Activated CD8-positive, alpha-beta memory T cell treated with anti-CD3 and anti-CD28 coated beads, Interleukin-2, amount 10 ng/mL, durations not matched to agents 7 days and 5 days (primary cell): Measurements from ENCODE around the gene ZNF622. TPM values are rescaled to one million over a fixed set of nuclear protein-coding genes. Genes with fewer than 3 reads are reported as not detected.
"Not testable (repeated sequence)": the region's sequence is repeated elsewhere in the genome, so short reads cannot be mapped to it uniquely, and the experiment has no call there.

ENCODE experiments used
- ATAC-seq: fragments of 150-1000 bp; cut with Tn5 transposase; one replicate; pipeline ENCODE4 v1.10.0; 2021; ENCODE audit warnings: moderate library complexity
- CTCF ChIA-PET: fragments of 350-600 bp; sonication (Branson Sonifier 250); formaldehyde crosslinking; loops from one replicate; lab custom pipeline; 2021; ENCODE audit warnings: antibody characterized with exemption; lab: Charles Lee
- DNase-seq: peaks from one replicate; pipeline ENCODE4 v3.0.0-alpha.2; 2020
- H3K27ac Mint-ChIP-seq: one replicate; pipeline ENCODE4 v1.8.0; 2021; ENCODE audit warnings: mild to moderate bottlenecking, mixed read lengths
- H3K27me3 Mint-ChIP-seq: one replicate; pipeline ENCODE4 v1.8.0; 2021; ENCODE audit warnings: mixed read lengths
- H3K36me3 Mint-ChIP-seq: one replicate; pipeline ENCODE4 v1.8.0; 2021; ENCODE audit warnings: mild to moderate bottlenecking, mixed read lengths
- H3K4me1 Mint-ChIP-seq: one replicate; pipeline ENCODE4 v1.8.0; 2021; ENCODE audit warnings: mixed read lengths
- H3K4me3 Mint-ChIP-seq: one replicate; pipeline ENCODE4 v1.8.0; 2021; ENCODE audit warnings: mild to moderate bottlenecking, moderate library complexity, mixed read lengths
- H3K9me3 Mint-ChIP-seq: one replicate; pipeline ENCODE4 v1.8.0; 2022; ENCODE audit warnings: low read depth, mixed read lengths
- total RNA-seq, 2 experiments: library from RNA; stranded (reverse); gene quantifications; one replicate each; pipeline ENCODE4 v1.2.3, GENCODE V29; 2021

ZNF622 gene
- total RNA-seq, 2 experiments from 2014 or later: 33.4 to 45.3 TPM

DNA sequence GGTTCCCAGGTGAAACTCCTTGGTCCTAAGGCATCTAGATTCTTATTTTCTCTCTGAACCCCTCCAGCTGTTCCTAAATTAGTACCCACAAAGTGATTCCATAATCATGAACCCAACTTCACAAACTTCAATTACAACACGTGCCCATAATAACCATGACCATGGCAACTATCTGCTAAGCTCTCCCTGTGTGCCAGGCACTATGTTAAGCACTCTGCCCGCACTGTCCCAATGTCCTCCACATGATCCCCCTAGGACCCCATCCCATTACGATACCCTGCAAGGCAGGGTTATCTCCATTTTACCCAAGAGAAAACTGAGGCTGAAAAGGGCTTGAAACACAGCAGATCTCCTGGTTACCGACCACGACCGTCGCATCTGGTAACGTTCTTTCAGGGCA is 25.3 kb upstream of the ZNF622 start:
- peaks cover 6% of the 10 kb centered on the region for H3K9me3 Mint-ChIP-seq
- H3K27ac Mint-ChIP-seq: no peak overlapping the region
- DNase-seq: no peak
- no peak overlapping the region for H3K4me3 Mint-ChIP-seq
- CTCF ChIA-PET: no interaction called here
- H3K4me1 Mint-ChIP-seq: peaks cover 6% of the 10 kb centered on the region
- no peak for ATAC-seq
- peaks cover 10% of the 10 kb centered on the region for H3K36me3 Mint-ChIP-seq
- no peaks in the 10 kb centered on the region for H3K27me3 Mint-ChIP-seq

DNA sequence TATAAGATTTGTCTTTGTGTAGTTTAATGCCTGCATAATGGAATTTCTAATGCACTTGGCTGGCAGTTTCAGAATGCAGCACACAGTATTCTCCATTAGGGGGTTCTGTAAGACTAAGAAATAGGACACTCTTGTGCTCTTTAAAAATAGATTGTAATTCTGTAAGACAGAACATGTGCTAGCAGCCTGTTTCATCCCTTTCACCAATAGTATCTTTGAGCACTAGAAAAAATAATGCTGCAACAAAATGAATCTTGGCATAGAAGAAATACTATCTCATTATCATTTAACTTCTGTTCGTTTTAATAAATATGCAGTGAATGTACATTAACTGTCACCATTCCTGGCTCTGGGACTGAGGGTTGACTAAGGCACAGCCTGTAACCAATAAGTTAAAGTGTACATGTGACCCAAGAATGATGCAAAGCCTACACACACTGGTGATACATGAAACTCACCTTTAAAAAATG is 23.8 kb upstream of the ZNF622 start:
- Mint-ChIP-seq H3K36me3 (peaks cover 2% of the 10 kb centered on the region), H3K27ac (no peak overlapping the region), H3K4me1 (peaks cover 6% of the 10 kb centered on the region), H3K9me3 (peaks cover 3% of the 10 kb centered on the region), H3K4me3 (no peak overlapping the region), H3K27me3 (no peaks in the 10 kb centered on the region)
- ATAC-seq (no peak), DNase-seq (no peak)
- CTCF ChIA-PET: interaction anchor here (0.9 to 1.3 kb wide), 3 partner anchors 31 to 687 kb away, joined by 3 to 5 read pairs (median 4); no protein-coding TSS in a partner anchor

GRCh38 chr5:16487456-16487855 is 21.9 kb upstream of the ZNF622 start:
- Mint-ChIP-seq H3K27me3 (no peaks in the 10 kb centered on the region), H3K36me3 (no peaks in the 10 kb centered on the region), H3K27ac (no peak overlapping the region), H3K4me3 (no peak overlapping the region), H3K9me3 (no peaks in the 10 kb centered on the region), H3K4me1 (peaks cover 6% of the 10 kb centered on the region)
- CTCF ChIA-PET: interaction anchor here (1.6 kb wide), 1 partner anchor 179 kb away, joined by 4 read pairs; no protein-coding TSS in a partner anchor
- ATAC-seq: no peak
- DNase-seq: no peak

- Mint-ChIP-seq H3K27ac (no peak overlapping the region), H3K4me3 (no peak overlapping the region), H3K36me3 (no peaks in the 10 kb centered on the region), H3K4me1 (peaks cover 6% of the 10 kb centered on the region), H3K27me3 (no peaks in the 10 kb centered on the region), H3K9me3 (no peaks in the 10 kb centered on the region)
- CTCF ChIA-PET: interaction anchor here (1.6 kb wide), 1 partner anchor 180 kb away, joined by 4 read pairs; no protein-coding TSS in a partner anchor
- DNase-seq (no peak), ATAC-seq (no peak)
Observed at GRCh38 chr5:16486711-16487111, 21.1 kb upstream of the ZNF622 start.

DNA sequence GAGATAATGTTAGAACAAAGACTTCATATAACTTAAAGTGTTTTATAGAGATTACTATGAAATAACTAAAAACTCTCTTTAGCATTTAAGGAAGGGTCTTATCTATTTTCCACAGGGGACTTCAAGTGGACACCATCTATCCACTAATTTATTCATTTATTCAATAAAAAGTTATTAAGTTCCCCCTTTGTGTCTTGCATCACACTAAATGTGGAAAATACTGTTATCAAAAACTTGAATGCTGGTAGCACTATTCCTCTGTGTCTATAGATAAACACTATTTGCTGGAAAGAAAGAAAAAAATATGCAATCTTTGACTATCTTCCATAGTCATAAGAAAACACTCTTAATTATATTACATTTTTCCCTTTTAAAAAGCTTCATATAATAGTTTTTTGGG is 20.1 kb upstream of the ZNF622 start:
- H3K4me3 Mint-ChIP-seq: no peak overlapping the region
- H3K36me3 Mint-ChIP-seq: peaks cover 2% of the 10 kb centered on the region
- CTCF ChIA-PET: no interaction called here
- no peaks in the 10 kb centered on the region for H3K27me3 Mint-ChIP-seq
- ATAC-seq (no peak), DNase-seq (no peak)
- H3K4me1 Mint-ChIP-seq: peaks cover 6% of the 10 kb centered on the region
- H3K9me3 Mint-ChIP-seq: no peaks in the 10 kb centered on the region
- no peak overlapping the region for H3K27ac Mint-ChIP-seq

DNA sequence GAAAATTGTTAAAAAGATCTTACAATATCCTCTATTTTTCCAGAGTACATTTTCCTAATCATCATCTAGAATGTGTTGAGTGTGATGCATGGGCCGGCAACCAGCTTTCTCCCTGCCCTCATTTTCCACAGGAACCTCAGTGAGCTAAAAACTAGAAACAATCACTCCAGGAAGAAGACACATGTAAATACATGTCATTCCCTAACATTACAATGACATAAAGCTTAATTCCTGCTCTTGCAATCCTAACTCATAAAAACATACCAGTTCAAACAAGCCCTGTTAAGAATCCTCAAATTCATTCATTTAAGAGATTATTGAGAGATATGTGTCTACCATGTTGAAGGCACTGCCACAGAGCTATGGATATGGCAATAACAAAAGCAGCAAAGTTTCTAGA is 18.5 kb upstream of the ZNF622 start:
- no peak for DNase-seq
- H3K4me1 Mint-ChIP-seq: peaks cover 6% of the 10 kb centered on the region
- H3K9me3 Mint-ChIP-seq: no peaks in the 10 kb centered on the region
- no peak overlapping the region for H3K27ac Mint-ChIP-seq
- H3K36me3 Mint-ChIP-seq: peaks cover 2% of the 10 kb centered on the region
- CTCF ChIA-PET: interaction anchor here (1.5 to 2.0 kb wide), 2 partner anchors 13 to 23 kb away, joined by 3 to 6 read pairs; no protein-coding TSS in a partner anchor
- H3K4me3 Mint-ChIP-seq: no peak overlapping the region
- ATAC-seq: no peak
- no peaks in the 10 kb centered on the region for H3K27me3 Mint-ChIP-seq

DNA sequence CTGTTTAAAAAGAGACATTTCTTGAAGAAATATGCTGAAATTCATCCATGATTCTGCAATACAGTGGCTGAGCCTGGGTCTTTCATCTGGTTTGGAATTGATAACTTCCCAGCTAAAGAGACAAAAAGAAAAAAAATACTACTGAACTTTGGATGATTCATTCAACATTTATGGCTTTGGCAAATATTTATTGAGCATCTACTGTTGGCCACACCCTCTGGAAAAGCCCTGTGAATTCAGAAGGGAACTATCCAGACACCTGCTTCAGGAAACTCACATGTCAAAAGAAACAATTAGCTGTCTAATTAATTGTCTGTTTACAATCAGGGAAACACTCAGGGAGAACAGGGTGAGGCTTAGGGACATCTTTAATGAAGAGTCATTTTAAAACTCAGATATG is 17.8 kb upstream of the ZNF622 start:
- Mint-ChIP-seq H3K27me3 (no peaks in the 10 kb centered on the region), H3K4me1 (peaks cover 6% of the 10 kb centered on the region), H3K9me3 (no peaks in the 10 kb centered on the region), H3K4me3 (no peak overlapping the region), H3K27ac (no peak overlapping the region), H3K36me3 (peaks cover 2% of the 10 kb centered on the region)
- ATAC-seq: no peak
- CTCF ChIA-PET: interaction anchor here (1.5 to 2.0 kb wide), 2 partner anchors 12 to 24 kb away, joined by 3 to 6 read pairs; no protein-coding TSS in a partner anchor
- no peak for DNase-seq

DNA sequence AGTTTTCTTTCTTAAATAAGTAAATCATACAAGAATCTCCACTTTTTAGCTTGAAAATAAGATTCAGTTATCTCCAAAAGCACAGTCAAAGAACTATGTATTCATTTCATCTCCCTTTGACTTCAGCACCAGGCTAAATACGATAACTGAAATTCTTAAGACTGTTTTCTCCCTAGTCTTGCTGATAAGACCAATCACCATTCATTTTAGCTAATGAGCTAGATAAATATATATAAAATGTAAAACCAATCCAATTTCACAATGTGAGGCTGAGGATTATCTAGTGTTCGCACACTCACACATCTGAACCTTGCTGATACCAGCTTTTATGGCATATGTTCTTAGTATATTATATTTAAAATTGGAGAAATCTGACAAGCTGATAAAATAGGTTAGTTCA is 17.3 kb upstream of the ZNF622 start:
- ATAC-seq (no peak), DNase-seq (no peak)
- Mint-ChIP-seq H3K36me3 (peaks cover 2% of the 10 kb centered on the region), H3K27ac (no peak overlapping the region), H3K4me1 (peaks cover 6% of the 10 kb centered on the region), H3K9me3 (no peaks in the 10 kb centered on the region), H3K4me3 (no peak overlapping the region), H3K27me3 (no peaks in the 10 kb centered on the region)
- CTCF ChIA-PET: interaction anchor here (2.0 kb wide), 1 partner anchor 12 kb away, joined by 6 read pairs; no protein-coding TSS in a partner anchor

DNA sequence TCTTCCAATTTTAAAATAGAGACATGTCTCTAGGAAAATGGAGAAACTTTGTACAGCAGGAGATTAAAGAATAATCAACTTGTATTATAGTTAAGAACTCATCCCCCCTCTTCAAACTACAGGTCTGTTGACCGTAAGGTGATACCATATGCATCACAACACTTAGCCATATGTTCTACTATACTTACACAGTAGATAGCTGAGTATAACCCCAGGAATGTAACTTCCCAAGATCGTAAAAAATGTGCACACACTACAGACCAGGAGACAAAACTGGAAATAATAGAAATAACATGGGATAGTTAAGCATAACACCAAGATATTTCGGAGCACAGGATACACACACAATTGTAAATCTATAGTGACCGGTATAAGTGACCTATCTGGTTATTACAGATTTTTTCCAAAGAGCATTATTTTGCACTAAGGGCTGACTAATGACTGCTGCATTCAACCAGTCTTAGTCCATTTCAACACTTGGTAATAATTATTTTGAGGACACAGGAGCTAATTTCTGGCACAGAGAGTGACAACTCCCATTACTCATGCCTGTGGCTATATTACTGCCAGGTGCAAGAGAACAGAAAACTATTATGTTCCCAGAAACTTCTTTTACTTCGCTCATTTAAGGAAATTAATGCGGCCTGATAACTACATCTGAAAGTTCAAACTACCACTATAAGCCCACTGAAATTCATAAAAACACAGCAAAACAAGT is 15.4 kb upstream of the ZNF622 start:
- DNase-seq: no peak
- peaks cover 7% of the 10 kb centered on the region for H3K36me3 Mint-ChIP-seq
- no peak overlapping the region for H3K27ac Mint-ChIP-seq
- CTCF ChIA-PET: interaction anchor here (1.2 kb wide), 1 partner anchor 9 kb away, joined by 3 read pairs; no protein-coding TSS in a partner anchor
- H3K9me3 Mint-ChIP-seq: no peaks in the 10 kb centered on the region
- no peaks in the 10 kb centered on the region for H3K4me1 Mint-ChIP-seq
- H3K27me3 Mint-ChIP-seq: no peaks in the 10 kb centered on the region
- no peak overlapping the region for H3K4me3 Mint-ChIP-seq
- no peak for ATAC-seq

GRCh38 chr5:16480144-16480543 is 14.5 kb upstream of the ZNF622 start:
- peaks cover 10% of the 10 kb centered on the region for H3K36me3 Mint-ChIP-seq
- H3K9me3 Mint-ChIP-seq: no peaks in the 10 kb centered on the region
- H3K4me3 Mint-ChIP-seq: no peak overlapping the region
- no peak overlapping the region for H3K27ac Mint-ChIP-seq
- H3K27me3 Mint-ChIP-seq: no peaks in the 10 kb centered on the region
- DNase-seq (no peak), ATAC-seq (no peak)
- H3K4me1 Mint-ChIP-seq: no peaks in the 10 kb centered on the region
- CTCF ChIA-PET: interaction anchor here (1.2 kb wide), 1 partner anchor 10 kb away, joined by 3 read pairs; no protein-coding TSS in a partner anchor

DNA sequence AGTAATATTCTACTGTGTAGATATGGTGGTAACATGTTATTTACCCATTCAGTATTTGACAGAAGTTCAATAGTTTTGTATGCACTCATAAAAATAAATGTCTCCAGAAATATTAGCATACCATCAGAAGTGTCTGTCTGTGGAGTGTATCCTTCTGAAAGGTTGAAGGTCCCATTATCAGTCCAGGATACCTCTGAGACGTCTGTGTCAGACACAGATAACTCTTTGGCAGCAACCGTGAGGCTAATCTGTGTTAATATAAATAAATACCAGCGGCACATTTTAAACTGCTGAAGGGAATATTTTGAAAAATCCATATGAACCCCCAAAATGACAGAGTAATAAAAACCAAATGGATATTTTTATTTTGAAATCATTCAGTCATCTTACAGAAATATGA is 11.9 kb upstream of the ZNF622 start:
- Mint-ChIP-seq H3K27ac (no peak overlapping the region), H3K27me3 (no peaks in the 10 kb centered on the region), H3K4me3 (no peak overlapping the region), H3K9me3 (no peaks in the 10 kb centered on the region), H3K4me1 (no peaks in the 10 kb centered on the region), H3K36me3 (peaks cover 14% of the 10 kb centered on the region)
- no peak for DNase-seq
- CTCF ChIA-PET: no interaction called here
- no peak for ATAC-seq

DNA sequence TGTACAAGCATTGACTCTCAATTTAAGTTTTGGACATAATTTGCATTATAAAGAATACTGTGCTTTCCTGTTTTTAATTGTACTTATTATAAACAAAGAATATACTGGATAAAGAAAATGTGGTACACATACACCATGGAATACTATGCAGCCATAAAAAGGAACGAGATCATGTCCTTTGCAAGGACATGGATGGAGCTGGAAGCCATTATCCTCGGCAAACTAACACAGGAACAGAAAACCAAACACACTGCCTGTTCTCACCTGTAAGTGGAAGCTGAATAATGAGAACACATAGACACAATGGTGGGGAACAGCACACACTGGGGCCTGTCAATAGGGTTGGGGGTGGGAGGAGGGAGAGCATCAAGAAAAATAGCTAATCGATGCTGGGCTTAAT is 10.8 kb upstream of the ZNF622 start:
- CTCF ChIA-PET: interaction anchor here (0.7 kb wide), 1 partner anchor 20 kb away, joined by 3 read pairs; no protein-coding TSS in a partner anchor
- not testable (repeated sequence) for H3K9me3 Mint-ChIP-seq, H3K4me3 Mint-ChIP-seq, ATAC-seq, H3K27me3 Mint-ChIP-seq, H3K27ac Mint-ChIP-seq, H3K4me1 Mint-ChIP-seq, DNase-seq
- peaks cover 14% of the 10 kb centered on the region for H3K36me3 Mint-ChIP-seq

DNA sequence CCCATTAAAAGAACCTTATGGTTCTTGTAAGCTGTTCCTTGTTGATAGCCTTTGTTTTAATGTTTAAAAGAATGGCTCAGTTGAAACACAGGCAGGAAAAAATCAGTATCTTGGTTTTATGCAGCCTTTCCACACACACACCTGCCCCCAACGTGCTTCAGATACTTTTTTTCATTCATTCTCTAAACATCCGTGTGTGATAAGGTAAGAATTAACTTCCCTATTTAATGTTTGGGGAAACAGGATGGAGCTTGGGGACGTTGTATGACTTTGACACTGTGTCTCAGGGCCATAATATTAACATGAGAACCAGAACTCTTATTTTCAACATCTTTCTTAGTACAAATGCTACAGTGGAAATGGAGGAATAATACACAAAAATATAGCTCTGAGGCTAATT is 5.8 kb upstream of the ZNF622 start:
- peaks cover 26% of the 10 kb centered on the region for H3K4me1 Mint-ChIP-seq
- CTCF ChIA-PET: interaction anchor here (1.0 to 2.0 kb wide), 7 partner anchors 12 to 311 kb away, joined by 3 to 6 read pairs (median 4); partner anchors contain the start of gene RETREG1
- no peaks in the 10 kb centered on the region for H3K27me3 Mint-ChIP-seq
- ATAC-seq (no peak), DNase-seq (no peak)
- no peak overlapping the region for H3K27ac Mint-ChIP-seq
- H3K4me3 Mint-ChIP-seq: no peak overlapping the region
- peaks cover 19% of the 10 kb centered on the region for H3K36me3 Mint-ChIP-seq
- no peaks in the 10 kb centered on the region for H3K9me3 Mint-ChIP-seq
